HepG2 (cell line): Measurements from ENCODE around the gene GBA3. TPM values are rescaled to one million over a fixed set of nuclear protein-coding genes. Genes with fewer than 3 reads are reported as not detected.

Experiments
- ATAC-seq: fragments of 200-7000 bp; cut with Tn5 transposase; 3 replicates; pipeline ENCODE4 v1.9.1; 2020; ENCODE audit warnings: mild to moderate bottlenecking, moderate library complexity
- BruUV-seq: library from RNA; stranded (reverse); fragments of 400-500 nt; replicated peaks from 2 replicates; lab custom pipeline; 2021; lab: Mats Ljungman, UMichigan
- CTCF ChIA-PET: fragments of 300-600 bp; formaldehyde crosslinking; extraction: SDS; loops from one replicate; lab custom pipeline; 2021; ENCODE audit warnings: low total read pairs, inconsistent platforms, low intra/inter-chr PET ratio; lab: Yijun Ruan, JAX
- POLR2A ChIA-PET: fragments of 350-600 bp; sonication (Branson Sonifier 250); formaldehyde crosslinking; loops from one replicate; lab custom pipeline; 2020; ENCODE audit warnings: antibody characterized with exemption, inconsistent platforms; lab: Yijun Ruan, JAX
- DNase-seq: peaks from one replicate; pipeline ENCODE4 v3.0.0-alpha.2; 2015; ENCODE audit warnings: low spot score
- FAIRE-seq: peaks from 3 replicates; lab custom pipeline; 2011; peaks lifted over from hg19 to GRCh38; lab: Jason Lieb, UNC
- H2AFZ ChIP-seq: one replicate; pipeline ENCODE4 v1.6.1; 2011; ENCODE audit warnings: low read length, inconsistent platforms
- H3K27ac ChIP-seq: fragments of 300-600 bp; 3 replicates; pipeline ENCODE4 v1.8.0; 2011; ENCODE audit warnings: mixed run types, mild to moderate bottlenecking, mixed read lengths, low read length, inconsistent platforms; ENCODE audit not compliant: insufficient read depth; ENCODE audit errors: extremely low read length
- H3K27me3 ChIP-seq, 2 experiments: fragments of 200-600 bp in 1 of 2; 2 replicates in 1 of 2; 3 replicates in 1 of 2; pipeline versions ENCODE4 v1.6.0 to v1.8.0; 2011; ENCODE audit warnings: low read length in 2 of 2, mild to moderate bottlenecking in 2 of 2, moderate library complexity in 2 of 2, inconsistent platforms in 1 of 2; ENCODE audit not compliant: insufficient read depth in 2 of 2, control insufficient read depth in 1 of 2
- H3K36me3 ChIP-seq, 2 experiments: fragments of 200-600 bp in 1 of 2; replicated peaks in 1 of 2; 2 replicates in 1 of 2; 3 replicates in 1 of 2; pipeline versions ENCODE4 v1.5.1 to v1.8.0; 2011; ENCODE audit warnings: low read length in 2 of 2, inconsistent platforms in 1 of 2; ENCODE audit not compliant: insufficient read depth in 2 of 2, control insufficient read depth in 1 of 2
- H3K4me1 ChIP-seq: 2 replicates; pipeline ENCODE4 v1.5.1; 2012; ENCODE audit warnings: low read length, inconsistent platforms; ENCODE audit not compliant: insufficient read depth
- H3K4me2 ChIP-seq: 2 replicates; pipeline ENCODE4 v1.6.0; 2011; ENCODE audit warnings: low read depth, low read length, inconsistent platforms
- H3K4me3 ChIP-seq, 3 experiments: fragments of 200-600 bp in 1 of 3; sonication (generic), shearing (Covaris generic) in 1 of 3; replicated peaks in 1 of 3; 2 replicates each; pipeline ENCODE4 v1.5.1; 2011 to 2016; ENCODE audit warnings: low read length in 3 of 3, inconsistent platforms in 2 of 3, low read depth in 2 of 3, mild to moderate bottlenecking in 2 of 3, control low read depth in 1 of 3, mixed read lengths in 1 of 3; ENCODE audit not compliant: insufficient read depth in 1 of 3
- H3K79me2 ChIP-seq: one replicate; pipeline ENCODE4 v1.6.1; 2011; ENCODE audit warnings: low read length, inconsistent platforms; ENCODE audit not compliant: insufficient read depth
- H3K9ac ChIP-seq: 2 replicates; pipeline ENCODE4 v1.6.0; 2011; ENCODE audit warnings: mild to moderate bottlenecking, low read depth, low read length, inconsistent platforms; ENCODE audit not compliant: insufficient read depth
- H3K9me3 ChIP-seq: 2 replicates; pipeline ENCODE4 v1.5.1; 2012; ENCODE audit warnings: mild to moderate bottlenecking, low read length
- H4K20me1 ChIP-seq: 2 replicates; pipeline ENCODE4 v1.6.0; 2011; ENCODE audit warnings: inconsistent platforms, mild to moderate bottlenecking, low read length, moderate library complexity; ENCODE audit not compliant: insufficient read depth
- ATF1 ChIP-seq: IDR thresholded peaks from 2 replicates; pipeline ENCODE4 v1.6.1; 2016; ENCODE audit warnings: mild to moderate bottlenecking, control low read depth
- ELF1 ChIP-seq: sonication (generic); formaldehyde crosslinking; IDR thresholded peaks from 2 replicates; pipeline ENCODE4 v1.4.0; 2020; ENCODE audit warnings: missing genetic modification reagents
- HBP1 ChIP-seq: IDR thresholded peaks from 2 replicates; pipeline ENCODE4 v1.6.1; 2016; ENCODE audit warnings: low read depth, control low read depth
- MLX ChIP-seq: IDR thresholded peaks from 2 replicates; pipeline ENCODE4 v1.6.1; 2016
- ZNF253 ChIP-seq: sonication (generic); formaldehyde crosslinking; IDR thresholded peaks from 2 replicates; pipeline ENCODE4 v1.8.0; 2022; ENCODE audit warnings: mild to moderate bottlenecking, missing genetic modification reagents, borderline replicate concordance
- ZNF749 ChIP-seq: sonication (generic); formaldehyde crosslinking; IDR thresholded peaks from 2 replicates; pipeline ENCODE4 v1.8.0; 2022; ENCODE audit warnings: mild to moderate bottlenecking, missing genetic modification reagents, moderate library complexity, borderline replicate concordance
- WGBS: methylation state at CpG from one replicate; pipeline ENCODE4 v1.1.6; 2017; ENCODE audit warnings: low lambda C conversion rate; 5-methylcytosine and 5-hydroxymethylcytosine counted together
- in situ Hi-C: cut with HindIII; loops from 2 replicates; pipeline ENCODE4 v1.10.0; 2017; ENCODE audit warnings: low pct_unique_long_range_greater_than_20kb; ENCODE audit not compliant: extremely low pct_ligation_motif_present
- intact Hi-C: fragments of 100-400 bp; cut with micrococcal nuclease; formaldehyde crosslinking; loops from one replicate; pipeline ENCODE4 v1.10.0; 2022; ENCODE audit not compliant: unreplicated experiment
- polyA plus RNA-seq, 8 experiments: library from polyadenylated mRNA; depleted of rRNA in 3 of 8; stranded (reverse) in 7 of 8; unstranded in 1 of 8; fragments of >200 nt; fragmentation: Illumina TruSeq in 4 of 8; extraction: Trizol in 4 of 8; gene quantifications; 2 replicates each; pipeline versions ENCODE4 v1.2.1 to v1.2.3, GENCODE V29; 2011 to 2016; ENCODE audit warnings: low read depth in 4 of 8, missing spikeins in 1 of 8, mixed read lengths in 1 of 8; ENCODE audit not compliant: insufficient read depth in 1 of 8
- total RNA-seq, 5 experiments: library from RNA; depleted of rRNA; stranded (reverse); fragments of >200 nt; fragmentation: Illumina TruSeq; extraction: Trizol; gene quantifications; 2 replicates each; pipeline ENCODE4 v1.2.3, GENCODE V29; 2016; ENCODE audit warnings: low read depth in 1 of 5
- TF ChIP-seq, protein P1 (sequence below): sonication (generic); formaldehyde crosslinking; IDR thresholded peaks from 2 replicates; pipeline ENCODE4 v1.4.0; 2020; ENCODE audit warnings: missing genetic modification reagents

The GBA3 gene
- total and polyA plus RNA-seq, 2 of the 13 experiments (the other 11 are each of a cell fraction or from before 2014, with no cell fraction given), result 0.18 TPM; not detected in 1

DNA sequence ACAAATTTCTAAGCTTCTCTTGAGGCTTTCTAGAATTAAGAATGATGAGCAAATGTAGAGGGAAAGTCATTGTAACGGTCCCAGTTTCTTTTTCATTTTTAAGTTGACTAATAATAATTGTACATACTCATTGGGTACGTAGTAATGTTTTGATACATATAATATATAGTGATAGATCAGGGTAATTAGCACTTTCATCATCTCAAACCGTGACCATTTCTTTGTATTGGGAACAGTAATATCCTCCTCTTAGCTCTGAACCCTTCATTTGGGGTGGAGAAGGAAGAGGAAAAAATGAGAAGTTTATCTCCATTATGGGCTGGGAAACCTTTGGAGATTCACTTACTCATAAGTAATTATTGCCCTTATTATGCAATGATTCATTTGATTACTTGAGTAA lies 39.0 kb upstream of the GBA3 start:
- H3K36me3 ChIP-seq, result no peaks in the 10 kb centered on the region
- FAIRE-seq (no peak), DNase-seq (no peak), ATAC-seq (no peak)
- H2AFZ ChIP-seq, result no peak overlapping the region
- no peak overlapping the region for H3K27ac ChIP-seq
- no TSS peak for BruUV-seq
- in situ Hi-C loops (no loop called here), intact Hi-C loops (no loop called here)
- no peaks in the 10 kb centered on the region for H3K79me2 ChIP-seq
- H3K4me2 ChIP-seq, result no peak overlapping the region
- no peaks in the 10 kb centered on the region for H3K4me1 ChIP-seq
- no peaks in the 10 kb centered on the region for H3K27me3 ChIP-seq
- POLR2A ChIA-PET, result no interaction called here
- WGBS, result 3% methylated on average over 3 of the region's 3 CpGs
- no peak overlapping the region for H3K4me3 ChIP-seq
- TF ChIP-seq ATF1 (no peak), ZNF749 (CRISPR knock-in tag) (no peak), ZNF253 (CRISPR knock-in tag) (no peak), ELF1 (no peak), HBP1 (CRISPR knock-in tag) (no peak), MLX (no peak)
- TF ChIP-seq, protein P1, sequence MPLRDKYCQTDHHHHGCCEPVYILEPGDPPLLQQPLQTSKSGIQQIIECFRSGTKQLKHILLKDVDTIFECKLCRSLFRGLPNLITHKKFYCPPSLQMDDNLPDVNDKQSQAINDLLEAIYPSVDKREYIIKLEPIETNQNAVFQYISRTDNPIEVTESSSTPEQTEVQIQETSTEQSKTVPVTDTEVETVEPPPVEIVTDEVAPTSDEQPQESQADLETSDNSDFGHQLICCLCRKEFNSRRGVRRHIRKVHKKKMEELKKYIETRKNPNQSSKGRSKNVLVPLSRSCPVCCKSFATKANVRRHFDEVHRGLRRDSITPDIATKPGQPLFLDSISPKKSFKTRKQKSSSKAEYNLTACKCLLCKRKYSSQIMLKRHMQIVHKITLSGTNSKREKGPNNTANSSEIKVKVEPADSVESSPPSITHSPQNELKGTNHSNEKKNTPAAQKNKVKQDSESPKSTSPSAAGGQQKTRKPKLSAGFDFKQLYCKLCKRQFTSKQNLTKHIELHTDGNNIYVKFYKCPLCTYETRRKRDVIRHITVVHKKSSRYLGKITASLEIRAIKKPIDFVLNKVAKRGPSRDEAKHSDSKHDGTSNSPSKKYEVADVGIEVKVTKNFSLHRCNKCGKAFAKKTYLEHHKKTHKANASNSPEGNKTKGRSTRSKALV (CRISPR knock-in tag), result no peak
- TF ChIP-seq, all 625 proteins: peak for 0
- Histone ChIP-seq H3K9me3 (no peaks in the 10 kb centered on the region; the same call in 1 of the 2 replicates), H3K9ac (no peak overlapping the region), H4K20me1 (no peaks in the 10 kb centered on the region)
- CTCF ChIA-PET, result no interaction called here
